ENCODE measurements around the gene CLDN2.

- TF ChIP-seq RAD21 (IDR thresholded peaks at IDR 0.05; ENCODE audit: low read length): no peak
- no peak for TF ChIP-seq REST (IDR thresholded peaks at IDR 0.05; ENCODE audit: low read depth, low read length)
- TF ChIP-seq, protein P1, sequence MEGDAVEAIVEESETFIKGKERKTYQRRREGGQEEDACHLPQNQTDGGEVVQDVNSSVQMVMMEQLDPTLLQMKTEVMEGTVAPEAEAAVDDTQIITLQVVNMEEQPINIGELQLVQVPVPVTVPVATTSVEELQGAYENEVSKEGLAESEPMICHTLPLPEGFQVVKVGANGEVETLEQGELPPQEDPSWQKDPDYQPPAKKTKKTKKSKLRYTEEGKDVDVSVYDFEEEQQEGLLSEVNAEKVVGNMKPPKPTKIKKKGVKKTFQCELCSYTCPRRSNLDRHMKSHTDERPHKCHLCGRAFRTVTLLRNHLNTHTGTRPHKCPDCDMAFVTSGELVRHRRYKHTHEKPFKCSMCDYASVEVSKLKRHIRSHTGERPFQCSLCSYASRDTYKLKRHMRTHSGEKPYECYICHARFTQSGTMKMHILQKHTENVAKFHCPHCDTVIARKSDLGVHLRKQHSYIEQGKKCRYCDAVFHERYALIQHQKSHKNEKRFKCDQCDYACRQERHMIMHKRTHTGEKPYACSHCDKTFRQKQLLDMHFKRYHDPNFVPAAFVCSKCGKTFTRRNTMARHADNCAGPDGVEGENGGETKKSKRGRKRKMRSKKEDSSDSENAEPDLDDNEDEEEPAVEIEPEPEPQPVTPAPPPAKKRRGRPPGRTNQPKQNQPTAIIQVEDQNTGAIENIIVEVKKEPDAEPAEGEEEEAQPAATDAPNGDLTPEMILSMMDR (IDR thresholded peaks at IDR 0.05): no peak
- no peak for TF ChIP-seq EZH2phosphoT487 (IDR thresholded peaks at IDR 0.05; ENCODE audit: borderline replicate concordance, low read depth)
- TF ChIP-seq RFX5 (IDR thresholded peaks at IDR 0.05; ENCODE audit: low read length): no peak
These were observed 16.8 kb upstream of the CLDN2 start, which contains the start of gene RIPPLY1 for GRCh38 chrX:106903291-106903824.

All from SK-N-SH (cell line).